T-helper 1 cell (primary cell): ENCODE results near the gene DENND5B.
"Not testable (repeated sequence)": the region's sequence is repeated elsewhere in the genome, so short reads cannot be mapped to it uniquely, and the experiment has no call there.

ENCODE experiments used
- DNase-seq, 5 donors: peaks; one replicate each; pipeline ENCODE4 v3.0.0-alpha.2; 2012 to 2020

DENND5B gene

DNA sequence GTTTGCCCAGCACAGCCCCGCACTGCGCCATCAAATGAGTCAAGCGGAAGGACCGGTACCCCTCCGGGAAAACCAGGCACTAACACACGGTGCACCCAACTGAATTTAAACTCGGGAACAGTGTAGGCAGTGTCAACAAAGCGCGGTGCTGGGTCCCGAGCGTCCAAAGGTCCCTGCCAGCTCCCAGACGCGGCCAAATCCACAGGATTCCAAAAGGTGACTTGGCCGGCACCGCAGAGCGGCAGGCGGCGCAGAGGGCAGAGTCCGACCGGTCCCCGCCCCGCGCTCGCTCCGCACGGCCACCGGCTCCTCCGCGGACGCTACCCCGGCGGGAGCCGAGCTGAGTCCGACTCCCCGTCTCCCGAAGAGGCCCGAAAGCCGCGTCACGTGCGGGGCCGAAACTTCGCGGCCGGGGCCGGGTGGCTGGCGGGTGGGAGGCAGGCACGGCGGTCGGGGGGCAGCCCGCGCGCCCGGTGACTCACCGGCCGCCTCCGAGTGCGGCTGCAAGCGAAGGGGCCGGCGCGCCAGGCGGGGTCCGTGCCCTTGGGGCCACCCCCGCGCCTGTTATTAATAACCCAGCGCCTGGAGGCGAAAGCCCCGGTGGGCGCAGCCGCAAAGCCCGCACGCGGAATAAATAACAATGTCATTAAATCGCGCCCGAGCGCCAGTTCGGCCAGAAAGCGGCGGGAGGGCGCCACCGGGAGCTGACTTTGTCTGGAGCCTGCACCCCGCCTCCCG, 863 bp downstream of the DENND5B start:
- no peak for DNase-seq

DNA sequence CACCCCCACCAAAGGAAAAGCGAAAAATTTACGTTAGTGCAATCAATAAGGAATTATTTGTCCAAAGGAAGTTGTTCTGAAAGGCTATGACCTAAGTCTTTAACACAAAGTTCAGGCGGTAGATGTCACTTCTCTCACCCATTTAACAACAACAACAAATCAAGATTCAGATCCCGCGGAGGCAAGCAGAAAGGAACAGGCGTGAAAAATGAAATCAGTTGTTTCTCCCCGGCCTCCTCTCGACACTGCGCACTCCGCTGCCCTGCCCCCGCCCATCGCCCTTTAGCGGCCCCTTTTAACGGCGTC, 1.4 kb downstream of the DENND5B start:
- DNase-seq: peak in 1 of 5 donors; percentile 24

DNA sequence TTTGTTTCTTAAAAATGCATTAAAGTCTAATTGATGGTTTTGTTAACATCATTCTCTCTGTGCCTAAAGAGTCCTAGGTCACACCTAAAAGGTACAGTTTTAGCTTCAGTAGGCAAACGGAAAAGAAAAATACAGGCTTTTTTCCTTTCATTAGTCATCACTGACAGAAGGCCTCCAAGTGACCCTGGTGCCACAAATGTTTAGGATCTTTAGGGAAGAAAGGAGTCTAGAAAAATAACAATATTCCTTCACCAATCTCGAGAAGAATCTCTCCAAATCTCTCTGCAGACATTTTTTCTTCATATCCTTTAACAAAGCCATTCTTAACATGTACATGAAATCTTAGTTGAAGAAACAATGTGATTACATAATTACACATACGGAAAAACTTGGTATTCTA, 2.0 kb downstream of the DENND5B start:
- DNase-seq: no peak

- DNase-seq: no peak
Observed at GRCh38 chr12:31586728-31587127, 4.2 kb downstream of the DENND5B start.

- DNase-seq: no peak
Observed at GRCh38 chr12:31585895-31586294, 5.0 kb downstream of the DENND5B start.

DNA sequence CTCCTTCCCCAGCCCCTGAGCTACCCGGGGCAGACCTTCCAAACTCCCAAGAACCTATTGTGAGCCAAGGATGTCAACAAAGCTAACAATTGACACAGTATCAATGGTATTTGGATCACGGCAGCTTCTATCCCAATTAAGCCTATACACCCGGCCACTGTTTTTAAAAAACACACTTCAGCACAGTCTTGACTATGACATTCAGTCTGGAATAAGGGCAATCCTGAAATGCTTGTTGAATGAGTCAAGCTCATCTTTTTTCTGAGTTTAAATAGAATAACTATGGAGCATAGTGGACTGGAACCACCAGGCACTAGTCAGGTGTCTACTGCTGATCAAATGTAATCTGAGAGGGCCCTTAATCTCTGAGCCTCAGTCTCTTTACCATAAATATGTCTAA, 5.7 kb downstream of the DENND5B start:
- DNase-seq: no peak

- no peak for DNase-seq
Observed at GRCh38 chr12:31584782-31585181, 6.2 kb downstream of the DENND5B start.

DNA sequence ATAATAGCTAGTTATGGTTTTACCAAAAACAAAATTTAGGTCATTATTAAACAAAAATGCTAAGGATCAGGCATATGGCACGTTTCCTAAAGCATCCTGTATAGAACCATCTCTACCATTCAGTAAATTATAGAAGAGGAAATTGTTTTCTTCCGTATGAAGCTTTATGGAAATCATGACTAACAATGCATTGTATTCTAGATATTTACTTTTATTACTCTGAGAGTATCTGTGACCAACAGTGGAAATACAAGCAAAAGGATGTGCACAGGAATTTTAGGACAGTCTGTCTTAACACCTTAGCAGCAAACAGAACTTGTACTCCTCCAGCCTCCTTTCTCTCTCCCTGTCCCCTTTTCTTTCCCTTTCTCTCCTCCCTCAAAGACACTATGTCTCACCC, 7.1 kb downstream of the DENND5B start:
- DNase-seq: no peak

GRCh38 chr12:31582155-31582554, 8.8 kb downstream of the DENND5B start:
- no peak for DNase-seq

DNA sequence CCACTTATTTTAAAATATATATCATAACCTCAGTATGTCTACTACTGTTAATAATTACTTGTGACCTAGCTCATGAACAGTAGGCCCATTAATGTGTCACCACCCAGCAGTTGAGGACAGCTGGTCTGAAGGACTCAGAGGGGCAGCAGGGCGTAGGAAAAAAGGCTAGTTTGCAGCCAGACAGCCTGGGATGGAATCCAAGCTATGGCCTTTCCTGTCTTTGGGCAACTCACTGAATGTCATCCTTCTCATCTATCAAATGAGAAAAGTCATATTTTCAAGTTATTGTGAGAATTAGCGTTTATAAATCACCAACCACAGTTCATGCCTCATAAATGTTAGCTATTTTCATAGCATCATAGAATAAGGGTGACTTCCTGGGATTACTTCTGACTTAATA, 12.3 kb downstream of the DENND5B start:
- DNase-seq: no peak

GRCh38 chr12:31574803-31575575, 15.9 kb downstream of the DENND5B start:
- no peak for DNase-seq

DNA sequence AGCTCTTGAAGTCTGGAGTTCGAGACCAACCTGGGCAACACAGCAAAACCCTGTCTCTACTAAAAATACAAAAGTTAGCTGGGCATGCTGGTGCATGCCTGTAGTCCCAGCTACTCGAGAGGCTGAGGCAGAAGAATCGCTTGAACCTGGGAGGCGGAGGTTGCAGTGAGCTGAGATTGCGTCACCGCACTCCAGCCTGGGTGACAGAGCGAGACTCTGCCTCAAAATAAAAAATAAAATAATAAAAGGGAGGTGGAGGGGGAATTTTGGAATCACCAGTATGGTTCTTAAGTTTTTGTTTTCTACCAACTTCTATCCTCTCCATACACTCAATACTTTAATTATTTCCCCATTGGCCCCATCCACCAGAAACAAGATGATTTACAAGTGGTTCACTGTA, 16.6 kb downstream of the DENND5B start:
- DNase-seq: not testable (repeated sequence)

GRCh38 chr12:31572900-31573600, 17.9 kb downstream of the DENND5B start:
- no peak for DNase-seq

DNA sequence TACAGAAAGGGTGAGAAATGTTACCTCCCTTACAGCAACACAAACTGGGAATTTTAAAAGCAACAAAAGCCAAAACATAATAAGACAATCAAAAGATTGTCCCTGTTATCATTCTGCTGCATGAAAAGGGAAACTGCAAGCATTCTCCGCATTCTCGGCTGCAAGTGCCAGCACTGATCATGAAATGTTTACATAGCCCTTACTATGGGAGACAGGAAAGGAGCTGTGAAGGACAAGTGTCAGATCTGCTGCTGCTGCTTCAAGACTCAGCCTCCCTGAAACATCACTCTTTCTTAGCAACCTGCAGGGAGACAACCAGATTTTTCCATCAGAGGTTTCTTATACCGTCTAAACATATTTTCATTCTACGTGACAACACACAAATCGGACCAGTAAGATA, 20.1 kb downstream of the DENND5B start:
- no peak for DNase-seq

GRCh38 chr12:31569517-31569916, 21.4 kb downstream of the DENND5B start:
- DNase-seq: not testable (repeated sequence)

DNA sequence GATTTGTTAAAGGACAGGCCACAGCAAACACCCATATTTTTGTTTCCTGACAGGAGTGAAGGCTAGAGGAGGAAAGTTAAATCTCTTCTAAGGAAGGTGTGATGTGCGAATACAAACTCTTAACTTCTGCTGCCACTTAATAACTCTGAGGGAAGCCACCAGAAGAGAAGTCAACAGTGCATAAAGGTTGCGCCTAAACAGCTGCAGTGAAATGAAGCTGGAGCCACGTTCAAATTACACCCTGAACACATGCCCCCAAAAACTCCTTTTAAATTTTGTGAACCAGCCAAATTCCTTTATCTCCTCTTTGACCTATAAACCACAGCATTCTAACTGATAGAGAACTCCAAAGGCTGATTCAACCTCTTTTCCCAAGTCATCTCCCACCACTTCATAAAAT, 22.4 kb downstream of the DENND5B start:
- no peak for DNase-seq

GRCh38 chr12:31567029-31567428, 23.9 kb downstream of the DENND5B start:
- DNase-seq: no peak

GRCh38 chr12:31566547-31566946, 24.4 kb downstream of the DENND5B start:
- DNase-seq: no peak

GRCh38 chr12:31562594-31563328, 28.2 kb downstream of the DENND5B start:
- DNase-seq: no peak

DNA sequence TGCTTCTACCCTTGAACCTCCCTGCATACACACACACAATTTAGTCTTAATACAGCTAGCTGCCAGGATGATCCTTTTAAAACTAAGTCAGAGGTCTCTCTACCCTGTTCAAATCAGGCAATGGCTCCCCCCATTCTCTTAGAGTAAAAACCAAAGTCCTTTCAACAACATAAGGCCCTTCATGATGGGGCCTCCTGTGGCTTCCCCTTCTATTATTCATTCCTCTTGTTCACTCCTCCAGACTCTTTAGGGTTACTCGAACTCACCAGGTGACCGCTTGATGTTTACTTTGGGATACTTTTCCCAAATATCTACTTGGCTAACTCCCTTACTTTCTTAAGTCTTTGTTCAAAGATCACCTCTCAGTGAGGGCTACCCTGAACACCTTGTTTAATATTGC, 30.4 kb downstream of the DENND5B start:
- DNase-seq: no peak

DNA sequence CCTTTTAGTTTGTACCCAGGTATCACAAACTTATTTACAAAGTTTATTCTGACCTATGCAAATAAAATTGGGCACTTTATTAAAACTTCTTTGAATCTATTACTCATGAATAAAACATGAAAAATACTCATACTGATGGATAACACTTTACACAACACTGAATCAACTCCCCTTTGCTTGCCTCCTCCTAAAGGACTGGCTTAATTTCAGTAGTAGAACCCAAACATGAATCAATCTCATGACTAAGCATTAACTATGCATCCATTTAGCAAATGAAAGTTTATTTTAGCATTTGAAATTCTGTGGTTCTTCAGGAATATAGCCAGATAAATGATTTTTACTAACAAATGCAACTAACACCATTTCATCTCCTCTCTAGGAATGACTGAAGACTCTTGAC, 32.4 kb downstream of the DENND5B start:
- no peak for DNase-seq

GRCh38 chr12:31557707-31558106, 33.2 kb downstream of the DENND5B start:
- DNase-seq: no peak

DNA sequence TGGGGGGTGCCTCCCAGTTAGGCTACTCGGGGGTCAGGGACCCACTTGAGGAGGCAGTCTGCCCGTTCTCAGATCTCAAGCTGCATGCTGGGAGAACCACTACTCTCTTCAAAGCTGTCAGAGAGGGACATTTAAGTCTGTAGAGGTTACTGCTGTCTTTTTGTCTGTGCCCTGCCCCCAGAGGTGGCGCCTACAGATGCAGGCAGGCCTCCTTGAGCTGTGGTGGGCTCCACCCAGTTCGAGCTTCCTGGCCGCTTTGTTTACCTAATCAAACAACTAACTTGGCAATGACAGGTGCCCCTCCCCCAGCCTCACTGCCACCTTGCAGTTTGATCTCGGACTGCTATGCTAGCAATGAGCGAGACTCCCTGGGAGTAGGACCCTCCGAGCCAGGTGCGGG, 35.5 kb downstream of the DENND5B start:
- not testable (repeated sequence) for DNase-seq
